AG04449 (cell line): ENCODE results near the gene NUP93.

Experiments used
- CTCF ChIA-PET: fragments of 350-600 bp; formaldehyde crosslinking; extraction: SDS; loops from one replicate; lab custom pipeline; 2021; ENCODE audit warnings: antibody characterized with exemption; lab: Yijun Ruan, JAX
- POLR2A ChIA-PET: fragments of 400-600, 350-600 bp; formaldehyde crosslinking; extraction: SDS; loops from one replicate; lab custom pipeline; 2020; ENCODE audit warnings: antibody characterized with exemption, inconsistent platforms; lab: Yijun Ruan, JAX
- DNase-seq: peaks from one replicate; pipeline ENCODE4 v3.0.0-alpha.2; 2010; ENCODE audit warnings: low read depth, low spot score
- H3K4me3 ChIP-seq: 2 replicates; pipeline ENCODE4 v1.5.1; 2011; ENCODE audit warnings: low read depth, mild to moderate bottlenecking, control low read depth, low read length
- TF ChIP-seq, protein P1 (sequence below): IDR thresholded peaks from one replicate; pipeline ENCODE4 v1.5.1; 2011; ENCODE audit warnings: mild to moderate bottlenecking, moderate library complexity, low read length, control low read depth, inconsistent platforms; ENCODE audit not compliant: insufficient read depth; ENCODE audit errors: missing control alignments

NUP93 gene

DNA sequence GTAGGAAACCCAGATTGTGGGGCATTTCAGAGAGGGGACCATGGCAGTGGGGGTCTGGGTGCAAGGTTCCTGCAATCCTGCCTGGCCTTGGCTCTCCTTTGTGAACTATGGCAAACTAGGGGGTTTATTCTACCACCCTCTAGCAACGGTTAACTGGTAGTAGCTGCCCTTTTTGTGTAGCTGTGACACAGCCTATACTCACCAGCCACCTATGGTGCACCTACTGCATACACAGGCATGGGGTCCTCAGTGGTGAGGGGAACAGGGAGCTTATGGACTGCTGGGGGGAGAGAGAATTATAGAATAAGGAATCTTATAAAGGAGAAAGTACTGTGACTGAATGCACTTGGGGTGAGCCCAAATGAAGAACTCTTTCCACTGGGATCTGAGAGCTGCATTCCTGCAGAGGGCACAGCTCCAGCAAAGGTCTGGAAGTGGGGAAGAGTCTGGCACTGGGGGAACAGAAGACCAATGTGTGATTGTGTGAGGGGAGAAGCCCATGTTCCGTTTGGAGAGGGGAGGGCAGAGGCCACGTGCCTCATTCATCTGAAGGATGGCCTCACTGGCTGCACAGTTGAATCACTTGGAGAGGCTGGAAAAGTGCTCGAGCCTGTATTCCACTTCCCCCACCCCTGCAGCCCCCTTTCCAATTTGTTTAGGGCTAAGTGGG lies 45.5 kb upstream of the NUP93 start:
- CTCF ChIA-PET, result interaction anchor here (0.9 to 4.2 kb wide), 5 partner anchors 8 to 170 kb away, joined by 3 to 32 read pairs (median 3); no protein-coding TSS in a partner anchor

DNA sequence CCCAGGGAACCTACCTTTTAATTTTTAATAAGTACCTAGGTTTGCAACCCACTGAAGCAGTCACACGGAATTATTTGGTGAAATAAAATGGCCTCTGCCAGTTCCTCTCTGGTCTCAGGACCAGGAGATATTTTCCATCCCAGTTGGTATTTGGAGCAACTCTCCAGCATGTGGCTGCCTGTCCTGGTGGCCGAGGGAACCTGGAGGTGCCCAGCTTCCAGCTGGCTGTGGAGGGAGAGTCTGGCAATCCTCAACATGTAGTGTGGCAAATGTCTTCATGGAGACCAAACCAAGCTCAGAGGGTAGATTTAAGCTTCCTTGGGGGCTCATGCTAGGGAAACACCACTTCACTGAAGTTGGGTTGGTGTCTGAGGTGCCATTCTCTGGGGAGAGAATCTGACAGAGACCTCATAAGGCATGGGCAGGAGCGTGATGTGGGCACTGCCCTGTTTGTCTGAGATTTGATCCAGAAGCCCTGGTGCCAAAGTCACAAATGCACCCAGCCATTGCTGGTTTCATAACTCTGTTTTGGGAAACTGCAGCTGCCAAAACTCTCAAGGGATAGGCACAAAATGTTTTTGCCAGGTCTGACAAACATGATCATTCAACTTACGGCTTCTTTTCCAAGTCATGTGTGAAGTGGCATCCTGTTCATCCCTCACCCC lies 44.9 kb upstream of the NUP93 start:
- no peak overlapping the region for H3K4me3 ChIP-seq
- TF ChIP-seq, protein P1, sequence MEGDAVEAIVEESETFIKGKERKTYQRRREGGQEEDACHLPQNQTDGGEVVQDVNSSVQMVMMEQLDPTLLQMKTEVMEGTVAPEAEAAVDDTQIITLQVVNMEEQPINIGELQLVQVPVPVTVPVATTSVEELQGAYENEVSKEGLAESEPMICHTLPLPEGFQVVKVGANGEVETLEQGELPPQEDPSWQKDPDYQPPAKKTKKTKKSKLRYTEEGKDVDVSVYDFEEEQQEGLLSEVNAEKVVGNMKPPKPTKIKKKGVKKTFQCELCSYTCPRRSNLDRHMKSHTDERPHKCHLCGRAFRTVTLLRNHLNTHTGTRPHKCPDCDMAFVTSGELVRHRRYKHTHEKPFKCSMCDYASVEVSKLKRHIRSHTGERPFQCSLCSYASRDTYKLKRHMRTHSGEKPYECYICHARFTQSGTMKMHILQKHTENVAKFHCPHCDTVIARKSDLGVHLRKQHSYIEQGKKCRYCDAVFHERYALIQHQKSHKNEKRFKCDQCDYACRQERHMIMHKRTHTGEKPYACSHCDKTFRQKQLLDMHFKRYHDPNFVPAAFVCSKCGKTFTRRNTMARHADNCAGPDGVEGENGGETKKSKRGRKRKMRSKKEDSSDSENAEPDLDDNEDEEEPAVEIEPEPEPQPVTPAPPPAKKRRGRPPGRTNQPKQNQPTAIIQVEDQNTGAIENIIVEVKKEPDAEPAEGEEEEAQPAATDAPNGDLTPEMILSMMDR, result no peak
- ChIA-PET CTCF (interaction anchor here (0.9 to 4.2 kb wide), 4 partner anchors 13 to 171 kb away, joined by 3 to 32 read pairs (median 4); no protein-coding TSS in a partner anchor), POLR2A (interaction anchor here (4.6 kb wide), 1 partner anchor 59 kb away, joined by 25 read pairs; the partner anchor contains the start of gene MT1E)
- no peak for DNase-seq

More for the DNA sequence above, 45.5 kb upstream of the NUP93 start:
- TF ChIP-seq, protein P1, result no peak
- DNase-seq, result no peak
- POLR2A ChIA-PET, result interaction anchor here (2.0 to 4.6 kb wide), 2 partner anchors 14 to 58 kb away, joined by 4 to 25 read pairs; partner anchors contain the start of gene MT1E
- no peak overlapping the region for H3K4me3 ChIP-seq

DNA sequence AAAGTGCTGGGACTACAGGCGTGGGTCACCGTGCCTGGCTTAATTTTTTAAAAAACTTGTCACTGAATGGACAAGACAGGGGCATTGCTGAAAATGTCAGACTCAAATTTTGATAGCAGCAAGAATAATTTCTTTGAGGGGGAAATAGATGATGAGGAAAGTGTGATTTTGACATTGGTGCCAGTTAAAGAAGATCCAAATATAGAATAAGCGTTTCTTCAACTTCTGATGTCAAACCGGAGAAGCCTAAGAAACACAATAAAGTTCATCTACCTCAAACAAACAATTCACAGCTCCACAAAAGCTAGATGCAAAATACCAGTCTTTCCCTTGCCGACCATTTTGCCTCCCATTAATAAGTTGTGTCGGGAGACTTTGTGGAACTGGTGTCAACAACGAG lies 43.2 kb upstream of the NUP93 start:
- CTCF ChIA-PET, result no interaction called here
- TF ChIP-seq, protein P1, result no peak
- POLR2A ChIA-PET, result no interaction called here
- H3K4me3 ChIP-seq, result no peak overlapping the region
- no peak for DNase-seq

DNA sequence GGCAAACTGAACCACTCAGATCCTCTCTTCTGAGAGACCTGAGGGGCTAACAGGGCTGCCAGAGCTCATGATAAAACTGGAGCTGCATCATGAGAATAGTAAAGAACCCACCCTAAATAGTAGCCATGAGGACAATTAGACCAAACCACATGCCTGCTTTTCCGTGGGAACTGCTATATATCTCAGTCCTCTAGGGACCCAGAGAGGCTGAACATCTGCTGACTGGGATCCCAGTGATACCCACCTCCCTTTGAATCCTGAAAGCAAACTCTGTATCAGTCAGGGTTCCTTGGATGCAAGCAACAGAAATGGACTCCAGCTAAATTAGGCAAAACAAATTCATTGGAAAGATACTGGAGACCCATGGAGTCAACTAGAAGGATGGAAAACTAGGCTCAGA lies 41.2 kb upstream of the NUP93 start:
- TF ChIP-seq, protein P1, result no peak
- no peak overlapping the region for H3K4me3 ChIP-seq
- no peak for DNase-seq
- CTCF ChIA-PET, result interaction anchor here (1.2 to 2.6 kb wide), 3 partner anchors 13 to 111 kb away, joined by 3 to 20 read pairs (median 4); no protein-coding TSS in a partner anchor
- POLR2A ChIA-PET, result no interaction called here

DNA sequence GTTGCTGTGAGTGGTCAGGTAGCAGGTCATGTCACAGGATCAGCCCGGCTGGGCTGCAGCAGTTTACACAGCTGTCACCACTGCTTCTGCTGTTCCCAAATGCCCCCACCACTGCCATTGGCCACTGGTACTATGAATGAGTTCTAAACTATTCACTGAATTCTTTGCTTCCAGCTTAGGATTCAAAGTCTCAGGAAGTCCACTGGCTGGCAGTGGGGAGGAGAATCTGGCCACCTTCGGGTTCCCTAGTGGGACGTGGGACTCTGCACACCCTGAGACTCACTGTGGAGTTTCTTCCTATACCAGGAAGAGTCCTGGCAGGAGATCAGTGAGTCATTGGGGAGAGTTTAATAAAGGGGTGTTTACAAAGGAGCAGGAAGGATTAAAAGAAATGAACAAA lies 40.8 kb upstream of the NUP93 start:
- ChIA-PET CTCF (interaction anchor here (1.2 to 2.6 kb wide), 3 partner anchors 12 to 112 kb away, joined by 3 to 20 read pairs (median 4); no protein-coding TSS in a partner anchor), POLR2A (no interaction called here)

More for the DNA sequence above, 40.8 kb upstream of the NUP93 start:
- TF ChIP-seq, protein P1, result no peak
- no peak overlapping the region for H3K4me3 ChIP-seq
- DNase-seq, result no peak
